Ectodermal cell (in vitro differentiated cells): ENCODE measurements around the gene WASF3.

ENCODE experiments used
- H3K27ac ChIP-seq: 2 replicates; pipeline ENCODE4 v1.7.0; 2013; ENCODE audit warnings: mild to moderate bottlenecking, low read depth, low read length; ENCODE audit not compliant: insufficient read depth, poor library complexity, severe bottlenecking
- H3K27me3 ChIP-seq: 2 replicates; pipeline ENCODE4 v1.7.0; 2013; ENCODE audit warnings: mild to moderate bottlenecking, low read length; ENCODE audit not compliant: insufficient read depth, control insufficient read depth, poor library complexity, severe bottlenecking
- H3K36me3 ChIP-seq: one replicate; pipeline ENCODE4 v1.7.0; 2013; ENCODE audit warnings: low read length; ENCODE audit not compliant: control insufficient read depth, insufficient read depth
- H3K4me1 ChIP-seq: one replicate; pipeline ENCODE4 v1.7.0; 2013; ENCODE audit warnings: low read length; ENCODE audit not compliant: control insufficient read depth, insufficient read depth
- H3K4me3 ChIP-seq: 2 replicates; pipeline ENCODE4 v1.7.0; 2013; ENCODE audit warnings: low read depth, low read length, control low read depth; ENCODE audit not compliant: insufficient read depth
- H3K9me3 ChIP-seq: 2 replicates; pipeline ENCODE4 v1.7.0; 2013; ENCODE audit warnings: mild to moderate bottlenecking, low read length, moderate library complexity; ENCODE audit not compliant: control insufficient read depth
- WGBS, 2 experiments: methylation state at CpG; one replicate each; pipeline ENCODE4 v1.1.7; 2013; ENCODE audit warnings: missing lambda C conversion rate in 2 of 2; 5-methylcytosine and 5-hydroxymethylcytosine counted together

The WASF3 gene

DNA sequence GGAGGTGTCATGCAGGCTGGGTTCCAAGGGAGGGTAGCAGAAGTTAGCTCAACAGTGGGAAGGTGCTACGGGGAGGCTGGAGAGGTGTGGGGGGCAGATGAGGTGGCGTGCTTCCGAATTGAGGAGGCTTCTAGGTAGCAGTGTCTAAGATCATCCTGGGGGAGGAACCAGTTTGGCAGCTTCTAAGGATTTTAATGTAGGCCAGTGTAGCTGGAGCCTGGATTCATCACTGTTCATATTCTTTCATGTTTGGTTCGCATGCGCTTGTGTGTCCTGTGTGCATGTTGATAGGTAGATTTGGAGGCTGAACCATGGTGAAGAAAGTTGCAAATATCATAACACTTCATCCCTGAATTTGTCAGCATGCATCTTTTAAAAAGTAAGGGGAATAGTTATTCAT lies 116.4 kb downstream of the WASF3 start:
- Histone ChIP-seq H3K36me3 (no peaks in the 10 kb centered on the region), H3K4me3 (no peak overlapping the region), H3K4me1 (peaks cover 2% of the 10 kb centered on the region), H3K9me3 (no peaks in the 10 kb centered on the region), H3K27ac (no peak overlapping the region), H3K27me3 (no peaks in the 10 kb centered on the region)
- WGBS, 2 experiments = 94 to 95% methylated on average over 5 of the region's 5 CpGs

DNA sequence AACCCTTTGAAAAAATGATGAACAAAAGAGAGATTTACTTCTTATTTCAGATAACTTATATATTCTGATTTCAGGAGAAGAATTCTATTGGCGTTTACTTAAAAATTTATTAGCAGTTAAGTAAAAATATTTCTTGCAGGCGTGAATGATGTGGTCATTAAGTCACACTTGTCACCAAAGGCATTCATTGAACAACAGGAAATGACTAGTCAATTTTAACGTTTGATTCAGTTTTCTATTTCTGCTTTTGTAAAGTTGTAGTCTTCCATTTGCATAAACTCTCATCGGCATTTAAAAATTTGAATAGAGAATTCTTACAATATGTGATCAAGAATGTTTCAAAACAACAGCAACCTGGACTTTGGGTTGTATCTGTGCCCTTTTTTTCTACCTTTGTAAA lies 119.7 kb downstream of the WASF3 start:
- Histone ChIP-seq H3K9me3 (no peaks in the 10 kb centered on the region), H3K4me1 (peaks cover 17% of the 10 kb centered on the region), H3K27ac (no peak overlapping the region), H3K27me3 (no peaks in the 10 kb centered on the region), H3K4me3 (no peak overlapping the region), H3K36me3 (peaks cover 13% of the 10 kb centered on the region)
- WGBS, 2 experiments = 89 to 93% methylated on average over 3 to 4 of the region's 4 CpGs

DNA sequence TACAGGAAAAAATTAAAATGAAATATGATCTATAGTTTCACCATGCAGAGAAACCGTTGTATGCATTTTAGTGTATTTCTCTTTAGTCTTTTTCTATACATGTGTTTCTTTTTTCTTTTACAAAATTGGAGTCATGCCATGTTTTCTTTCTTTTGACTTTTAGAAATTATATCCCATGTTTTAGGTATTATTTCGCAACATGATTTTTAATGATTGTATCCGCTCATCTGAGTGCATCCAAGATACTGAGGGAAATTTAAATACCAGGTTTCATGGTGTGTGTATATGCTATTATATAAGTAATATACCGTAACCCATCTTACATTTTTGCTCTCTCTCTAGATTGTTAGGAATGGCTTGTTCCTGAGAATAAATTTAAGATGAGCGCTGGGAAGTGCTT lies 120.8 kb downstream of the WASF3 start:
- H3K36me3 ChIP-seq = peaks cover 25% of the 10 kb centered on the region
- no peak overlapping the region for H3K4me3 ChIP-seq
- WGBS, 2 experiments = 95 to 98% methylated on average over 1 to 3 of the region's 5 CpGs
- no peaks in the 10 kb centered on the region for H3K27me3 ChIP-seq
- no peaks in the 10 kb centered on the region for H3K9me3 ChIP-seq
- H3K27ac ChIP-seq = no peak overlapping the region
- H3K4me1 ChIP-seq = peaks cover 17% of the 10 kb centered on the region

DNA sequence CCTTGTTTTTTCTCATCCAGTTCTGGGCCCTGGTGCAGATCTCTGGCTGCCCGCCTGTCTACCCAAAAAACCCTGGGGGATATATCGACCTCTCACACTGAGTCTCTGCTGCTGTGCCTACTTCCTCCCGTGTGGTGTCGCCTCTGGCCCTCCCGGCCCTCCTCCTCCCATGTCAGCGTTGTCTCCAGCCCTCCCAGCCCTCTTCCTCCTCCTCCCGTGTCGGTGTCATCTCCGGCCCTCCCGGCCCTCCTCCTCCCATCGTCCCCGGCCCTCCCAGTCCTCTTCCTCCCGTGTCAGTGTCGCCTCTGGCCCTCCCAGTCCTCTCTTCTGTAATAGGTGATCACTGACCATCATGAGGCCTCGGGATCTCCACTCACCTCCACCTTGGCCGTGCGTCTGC lies 121.3 kb downstream of the WASF3 start:
- 78 to 80% methylated on average over 17 of the region's 17 CpGs for WGBS, 2 experiments
- peaks cover 30% of the 10 kb centered on the region for H3K36me3 ChIP-seq
- H3K4me1 ChIP-seq = peaks cover 17% of the 10 kb centered on the region
- H3K27me3 ChIP-seq = no peaks in the 10 kb centered on the region
- H3K9me3 ChIP-seq = no peaks in the 10 kb centered on the region
- H3K4me3 ChIP-seq = no peak overlapping the region
- H3K27ac ChIP-seq = no peak overlapping the region

DNA sequence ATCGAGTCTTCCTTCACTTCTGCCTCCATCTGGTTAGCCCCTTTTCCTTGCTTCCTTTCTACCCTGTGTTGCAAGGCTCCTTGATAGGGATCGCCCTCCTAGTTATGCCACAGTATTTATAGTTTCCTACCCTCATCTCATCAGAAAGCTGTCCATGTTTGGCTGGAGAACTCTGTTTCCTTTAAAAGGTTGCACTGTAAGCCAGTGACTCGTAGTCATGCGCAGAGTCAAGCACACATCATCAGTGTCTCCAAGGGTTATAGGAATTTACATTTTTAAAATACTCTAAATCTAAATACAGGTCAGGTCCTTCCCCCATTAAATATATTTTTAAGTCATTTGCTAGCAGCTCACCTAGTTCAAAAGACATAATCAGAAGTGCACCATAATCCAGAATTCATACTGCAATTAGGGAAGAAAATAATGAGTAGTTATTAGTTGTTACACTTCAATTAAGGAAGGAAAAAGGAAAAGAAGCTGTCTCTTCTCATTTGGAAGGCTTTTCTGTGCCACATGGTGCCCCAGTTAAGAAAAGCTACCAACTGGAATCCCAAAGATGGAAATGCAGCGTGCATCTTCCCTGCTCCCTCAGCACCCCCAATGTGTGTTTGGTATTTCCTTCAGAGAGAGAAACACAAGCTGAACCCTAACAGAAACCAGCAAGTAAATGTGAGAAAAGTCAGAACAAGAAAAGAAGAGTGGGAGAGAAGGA lies 122.1 kb downstream of the WASF3 start:
- WGBS, 2 experiments = 94 to 95% methylated on average over 5 of the region's 5 CpGs
- Histone ChIP-seq H3K27ac (no peak overlapping the region), H3K4me3 (no peak overlapping the region), H3K9me3 (no peaks in the 10 kb centered on the region), H3K4me1 (peaks cover 17% of the 10 kb centered on the region), H3K27me3 (no peaks in the 10 kb centered on the region), H3K36me3 (peaks cover 31% of the 10 kb centered on the region)

DNA sequence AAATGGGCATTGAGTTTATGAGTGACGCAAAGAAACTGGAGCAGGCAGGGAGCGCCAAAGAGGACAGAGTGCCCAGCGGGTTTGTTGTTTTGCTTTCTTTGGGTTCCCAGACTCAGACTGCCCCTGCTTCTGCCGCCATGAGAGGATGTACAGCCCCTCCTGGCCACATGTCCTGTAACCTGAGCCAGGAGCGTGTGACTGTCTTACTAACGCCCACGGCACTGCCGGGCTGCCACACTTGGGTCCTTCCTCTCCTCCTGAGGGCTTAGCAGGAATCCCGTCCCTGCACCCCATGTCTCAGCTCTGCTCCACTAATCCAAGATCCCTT lies 122.6 kb downstream of the WASF3 start:
- H3K4me3 ChIP-seq = no peak overlapping the region
- 55% methylated on average over 9 of the region's 9 CpGs for WGBS, 2 experiments
- peaks cover 17% of the 10 kb centered on the region for H3K4me1 ChIP-seq
- peaks cover 36% of the 10 kb centered on the region for H3K36me3 ChIP-seq
- H3K27me3 ChIP-seq = no peaks in the 10 kb centered on the region
- H3K9me3 ChIP-seq = no peaks in the 10 kb centered on the region
- H3K27ac ChIP-seq = no peak overlapping the region

DNA sequence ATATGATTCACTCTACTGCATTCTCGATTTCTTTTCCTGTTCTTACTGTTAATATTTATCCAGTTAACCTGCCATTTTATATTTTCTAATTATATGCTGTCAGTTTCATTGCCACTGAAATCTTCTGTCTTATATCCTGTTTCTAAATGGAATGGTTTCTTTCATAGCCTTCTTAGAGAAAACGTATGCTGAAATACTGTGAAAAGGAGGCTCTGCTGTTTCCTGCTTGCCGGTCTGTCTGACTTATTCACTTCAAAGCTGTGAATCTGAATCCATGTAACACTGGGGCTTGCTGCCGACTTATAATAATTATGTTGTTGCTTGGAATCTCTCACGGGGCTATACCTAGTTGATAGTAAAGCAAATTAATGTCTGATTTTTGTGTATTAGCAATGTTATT lies 123.1 kb downstream of the WASF3 start:
- H3K9me3 ChIP-seq = no peaks in the 10 kb centered on the region
- H3K4me1 ChIP-seq = peaks cover 17% of the 10 kb centered on the region
- no peak overlapping the region for H3K4me3 ChIP-seq
- 96 to 97% methylated on average over 3 to 5 of the region's 5 CpGs for WGBS, 2 experiments
- H3K27ac ChIP-seq = no peak overlapping the region
- H3K36me3 ChIP-seq = peaks cover 41% of the 10 kb centered on the region
- no peaks in the 10 kb centered on the region for H3K27me3 ChIP-seq

DNA sequence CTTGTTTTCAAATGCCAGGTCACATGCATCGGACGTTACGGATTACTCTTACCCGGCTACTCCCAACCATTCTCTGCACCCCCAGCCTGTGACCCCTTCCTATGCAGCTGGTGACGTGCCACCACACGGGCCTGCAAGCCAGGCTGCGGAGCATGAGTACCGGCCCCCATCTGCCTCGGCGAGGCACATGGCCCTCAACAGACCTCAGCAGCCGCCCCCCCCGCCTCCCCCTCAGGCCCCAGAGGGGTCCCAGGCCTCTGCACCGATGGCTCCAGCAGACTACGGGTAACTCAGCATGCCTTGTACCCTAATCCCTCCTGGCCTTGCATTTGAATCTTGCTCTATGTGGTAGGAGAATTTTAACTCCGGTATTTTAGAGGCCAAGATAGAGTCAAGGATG lies 123.6 kb downstream of the WASF3 start:
- Histone ChIP-seq H3K9me3 (no peaks in the 10 kb centered on the region), H3K27me3 (no peaks in the 10 kb centered on the region), H3K4me3 (no peak overlapping the region), H3K36me3 (peaks cover 46% of the 10 kb centered on the region), H3K4me1 (peaks cover 17% of the 10 kb centered on the region), H3K27ac (no peak overlapping the region)
- WGBS, 2 experiments = 92 to 94% methylated on average over 15 of the region's 15 CpGs

DNA sequence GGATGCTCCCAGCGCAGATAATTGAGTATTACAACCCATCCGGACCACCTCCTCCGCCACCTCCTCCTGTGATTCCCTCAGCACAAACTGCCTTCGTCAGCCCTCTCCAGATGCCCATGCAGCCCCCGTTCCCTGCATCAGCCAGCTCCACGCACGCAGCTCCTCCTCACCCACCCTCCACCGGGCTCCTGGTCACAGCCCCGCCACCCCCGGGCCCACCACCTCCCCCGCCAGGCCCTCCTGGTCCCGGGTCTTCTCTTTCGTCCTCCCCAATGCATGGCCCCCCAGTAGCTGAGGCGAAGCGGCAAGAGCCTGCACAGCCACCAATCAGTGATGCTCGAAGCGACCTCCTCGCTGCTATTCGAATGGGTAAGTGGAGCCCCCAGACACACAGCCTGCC lies 125.1 kb downstream of the WASF3 start:
- Histone ChIP-seq H3K27ac (no peak overlapping the region), H3K4me3 (no peak overlapping the region), H3K4me1 (peaks cover 17% of the 10 kb centered on the region), H3K27me3 (no peaks in the 10 kb centered on the region), H3K36me3 (peaks cover 58% of the 10 kb centered on the region), H3K9me3 (no peaks in the 10 kb centered on the region)
- WGBS, 2 experiments = 96% methylated on average over 19 of the region's 19 CpGs

DNA sequence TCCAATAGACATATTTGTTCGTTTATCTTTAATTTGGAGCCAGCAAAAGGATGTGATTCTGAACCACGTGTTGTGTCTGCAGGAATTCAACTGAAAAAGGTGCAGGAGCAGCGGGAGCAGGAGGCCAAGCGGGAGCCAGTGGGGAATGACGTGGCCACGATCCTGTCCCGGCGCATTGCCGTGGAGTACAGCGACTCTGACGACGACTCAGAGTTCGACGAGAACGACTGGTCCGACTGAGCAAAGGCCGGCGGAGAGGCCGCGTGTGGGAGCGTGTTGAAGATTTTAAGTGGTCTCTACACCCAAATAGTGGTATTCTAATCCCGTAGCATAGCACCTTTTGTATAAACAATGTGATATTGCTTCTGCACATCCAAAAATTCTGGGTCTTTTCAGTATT lies 128.1 kb downstream of the WASF3 start:
- H3K9me3 ChIP-seq = no peaks in the 10 kb centered on the region
- H3K4me3 ChIP-seq = no peak overlapping the region
- 96 to 97% methylated on average over 22 of the region's 22 CpGs for whole genome bisulfite sequencing, 2 experiments
- H3K4me1 ChIP-seq = no peaks in the 10 kb centered on the region
- H3K27ac ChIP-seq = no peak overlapping the region
- H3K27me3 ChIP-seq = no peaks in the 10 kb centered on the region
- peaks cover 74% of the 10 kb centered on the region for H3K36me3 ChIP-seq

DNA sequence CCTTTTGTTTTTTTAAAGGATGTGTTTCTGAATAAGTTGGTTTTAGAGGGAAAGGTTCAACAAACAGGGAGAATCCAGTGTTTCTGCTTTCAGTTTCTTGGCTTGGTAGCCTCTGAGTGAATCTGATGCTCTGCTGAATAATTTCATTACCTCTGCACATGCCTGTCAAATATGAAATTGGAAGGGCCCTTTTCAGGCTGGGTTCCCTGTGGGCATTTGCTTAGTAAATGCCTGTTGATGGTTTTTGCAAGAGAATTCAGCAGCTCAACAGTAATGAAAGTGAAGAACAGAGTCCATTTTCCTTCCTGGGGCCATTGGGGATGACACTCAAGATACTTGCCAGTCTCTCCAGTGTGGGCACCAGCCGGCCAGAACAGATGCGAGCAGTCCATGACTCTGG lies 128.8 kb downstream of the WASF3 start:
- H3K9me3 ChIP-seq = no peaks in the 10 kb centered on the region
- WGBS, 2 experiments = 94 to 96% methylated on average over 2 of the region's 2 CpGs
- H3K4me1 ChIP-seq = no peaks in the 10 kb centered on the region
- no peak overlapping the region for H3K27ac ChIP-seq
- no peaks in the 10 kb centered on the region for H3K27me3 ChIP-seq
- peaks cover 70% of the 10 kb centered on the region for H3K36me3 ChIP-seq
- H3K4me3 ChIP-seq = no peak overlapping the region
